ENCODE measurements around the gene CFAP161. TPM values are rescaled to one million over a fixed set of nuclear protein-coding genes. Genes with fewer than 3 reads are reported as not detected.

The CFAP161 gene, protein sequence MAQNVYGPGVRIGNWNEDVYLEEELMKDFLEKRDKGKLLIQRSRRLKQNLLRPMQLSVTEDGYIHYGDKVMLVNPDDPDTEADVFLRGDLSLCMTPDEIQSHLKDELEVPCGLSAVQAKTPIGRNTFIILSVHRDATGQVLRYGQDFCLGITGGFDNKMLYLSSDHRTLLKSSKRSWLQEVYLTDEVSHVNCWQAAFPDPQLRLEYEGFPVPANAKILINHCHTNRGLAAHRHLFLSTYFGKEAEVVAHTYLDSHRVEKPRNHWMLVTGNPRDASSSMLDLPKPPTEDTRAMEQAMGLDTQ
- total RNA-seq (0.49 TPM), polyA plus RNA-seq (not detected)

DNA sequence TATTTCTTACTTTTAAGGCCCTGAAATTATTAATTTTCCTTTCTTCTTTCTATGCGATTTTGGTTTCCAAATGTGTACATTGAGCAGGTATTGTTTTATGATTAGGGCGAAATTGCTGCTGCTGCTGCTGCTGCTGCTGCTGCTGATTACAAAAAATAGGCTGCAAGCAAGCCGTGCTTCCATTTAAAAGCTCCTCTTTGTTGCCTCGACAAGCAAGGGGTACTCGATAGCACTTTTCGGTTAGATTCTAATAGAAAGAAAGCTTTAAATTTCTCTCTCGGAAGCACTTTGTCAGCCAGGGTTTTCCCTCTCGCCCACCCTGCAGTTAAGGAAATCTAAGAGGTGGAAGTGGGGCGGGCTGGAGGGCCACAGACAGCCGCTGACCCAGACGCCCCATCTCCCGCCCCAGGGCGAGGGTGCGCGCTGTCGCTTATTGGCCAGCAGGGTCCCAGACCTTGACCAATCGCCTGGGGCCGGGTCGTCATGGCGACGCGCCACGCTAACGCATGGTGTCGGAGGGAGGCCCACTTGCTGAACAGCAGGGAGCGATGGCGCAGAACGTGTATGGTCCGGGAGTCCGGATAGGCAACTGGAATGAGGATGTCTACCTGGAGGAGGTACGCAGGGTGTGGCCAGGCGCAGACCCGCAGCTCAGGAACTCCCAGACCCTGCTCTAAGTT is at the start of gene CFAP161:
Gene CFAP161 (plus strand): TSS at position 489 of the 680 bp plus-strand sequence. CDS start 60 bp downstream, at position 549.
- Histone ChIP-seq H3K9me3 (ENCODE audit: control insufficient read depth in 2 of 2, low read length in 2 of 2) (no peaks in the 10 kb centered on the region), H3K4me1 (ENCODE audit: control insufficient read depth, insufficient read depth, low read length, poor library complexity, severe bottlenecking) (no peaks in the 10 kb centered on the region), H3K27ac (ENCODE audit: insufficient read depth, low read length, poor library complexity, severe bottlenecking) (no peak within 1 kb of the TSS), H3K27me3 (ENCODE audit: control insufficient read depth, insufficient read depth, low read length) (peaks cover 29% of the 10 kb centered on the region), H3K36me3 (ENCODE audit: control insufficient read depth, insufficient read depth, low read length) (no peaks in the 10 kb centered on the region), H3K4me3 (ENCODE audit: low read depth, low read length) (no peak within 1 kb of the TSS)
- H3K27me3 Mint-ChIP-seq = peaks cover 63% of the 10 kb centered on the region
- peaks cover 0 to 6% (median 0%) of the 10 kb centered on the region in 7 donors for H3K9me3 Mint-ChIP-seq
- H3K4me1 Mint-ChIP-seq = peaks cover 0 to 11% (median 4%) of the 10 kb centered on the region in 4 donors
- H3K36me3 Mint-ChIP-seq = no peaks in the 10 kb centered on the region
- no peak for ATAC-seq (ENCODE audit: low read depth in 2 of 2)
- peak within 1 kb of the TSS in 2 of 4 donors; percentile 58 to 78 for H3K4me3 Mint-ChIP-seq
- H3K27ac Mint-ChIP-seq = no peak within 1 kb of the TSS
- DNase-seq = no peak

GRCh38 chr15:81084716-81085115 is 49.4 kb upstream of the CFAP161 start:
- Histone ChIP-seq H3K4me1 (ENCODE audit: control insufficient read depth, insufficient read depth, low read length, poor library complexity, severe bottlenecking) (no peaks in the 10 kb centered on the region), H3K27me3 (ENCODE audit: control insufficient read depth, insufficient read depth, low read length) (peaks cover 9% of the 10 kb centered on the region), H3K27ac (ENCODE audit: insufficient read depth, low read length, poor library complexity, severe bottlenecking) (no peak overlapping the region), H3K36me3 (ENCODE audit: control insufficient read depth, insufficient read depth, low read length) (no peaks in the 10 kb centered on the region), H3K9me3 (ENCODE audit: control insufficient read depth in 2 of 2, low read length in 2 of 2) (no peaks in the 10 kb centered on the region), H3K4me3 (ENCODE audit: low read depth, low read length) (no peak overlapping the region)
- Mint-ChIP-seq H3K27me3 (peaks cover 3% of the 10 kb centered on the region), H3K27ac (no peak overlapping the region), H3K9me3 (peaks cover 0 to 3% (median 0%) of the 10 kb centered on the region in 7 donors), H3K4me1 (peaks cover 0 to 6% (median 0%) of the 10 kb centered on the region in 4 donors), H3K4me3 (no peak overlapping the region), H3K36me3 (no peaks in the 10 kb centered on the region)
- DNase-seq (no peak), ATAC-seq (ENCODE audit: low read depth in 2 of 2) (no peak)

DNA sequence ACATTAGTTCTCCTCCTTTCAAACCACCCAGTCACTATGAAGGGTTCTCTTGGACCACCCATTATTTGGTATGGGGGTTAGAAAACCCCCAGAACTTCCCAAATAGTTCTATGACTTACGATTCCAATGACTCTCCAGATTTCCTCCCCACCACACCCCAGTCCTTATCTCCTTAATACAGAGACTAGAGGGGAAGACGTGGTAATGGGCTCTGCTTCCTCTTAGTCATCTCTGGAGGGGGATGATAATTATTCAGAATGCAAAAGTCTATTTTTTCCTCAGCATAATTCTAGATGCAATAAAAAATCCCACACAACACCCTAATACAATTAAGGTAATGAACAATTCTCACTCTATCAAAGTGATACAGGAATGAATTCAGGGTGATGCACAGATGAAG is 48.9 kb upstream of the CFAP161 start:
- Mint-ChIP-seq H3K27ac (no peak overlapping the region), H3K27me3 (peaks cover 7% of the 10 kb centered on the region), H3K9me3 (peaks cover 0 to 3% (median 0%) of the 10 kb centered on the region in 7 donors), H3K4me3 (no peak overlapping the region), H3K4me1 (peaks cover 0 to 6% (median 0%) of the 10 kb centered on the region in 4 donors), H3K36me3 (no peaks in the 10 kb centered on the region)
- DNase-seq (no peak), ATAC-seq (ENCODE audit: low read depth in 2 of 2) (no peak)
- H3K9me3 ChIP-seq (ENCODE audit: control insufficient read depth in 2 of 2, low read length in 2 of 2) = no peaks in the 10 kb centered on the region
- H3K4me3 ChIP-seq (ENCODE audit: low read depth, low read length) = no peak overlapping the region
- H3K27ac ChIP-seq (ENCODE audit: insufficient read depth, low read length, poor library complexity, severe bottlenecking) = no peak overlapping the region
- peaks cover 7% of the 10 kb centered on the region for H3K27me3 ChIP-seq (ENCODE audit: control insufficient read depth, insufficient read depth, low read length)
- no peaks in the 10 kb centered on the region for H3K36me3 ChIP-seq (ENCODE audit: control insufficient read depth, insufficient read depth, low read length)
- H3K4me1 ChIP-seq (ENCODE audit: control insufficient read depth, insufficient read depth, low read length, poor library complexity, severe bottlenecking) = no peaks in the 10 kb centered on the region

GRCh38 chr15:81085898-81086297 is 48.2 kb upstream of the CFAP161 start:
- no peaks in the 10 kb centered on the region for H3K36me3 ChIP-seq (ENCODE audit: control insufficient read depth, insufficient read depth, low read length)
- H3K9me3 Mint-ChIP-seq = peaks cover 0 to 3% (median 0%) of the 10 kb centered on the region in 7 donors
- H3K4me3 ChIP-seq (ENCODE audit: low read depth, low read length) = no peak overlapping the region
- DNase-seq = peak in 1 of 3 donors; percentile 36
- H3K4me1 Mint-ChIP-seq = peaks cover 0 to 6% (median 0%) of the 10 kb centered on the region in 4 donors
- no peaks in the 10 kb centered on the region for H3K4me1 ChIP-seq (ENCODE audit: control insufficient read depth, insufficient read depth, low read length, poor library complexity, severe bottlenecking)
- peaks cover 7% of the 10 kb centered on the region for H3K27me3 ChIP-seq (ENCODE audit: control insufficient read depth, insufficient read depth, low read length)
- no peaks in the 10 kb centered on the region for H3K9me3 ChIP-seq (ENCODE audit: control insufficient read depth in 2 of 2, low read length in 2 of 2)
- H3K27ac ChIP-seq (ENCODE audit: insufficient read depth, low read length, poor library complexity, severe bottlenecking) = no peak overlapping the region
- no peaks in the 10 kb centered on the region for H3K36me3 Mint-ChIP-seq
- H3K27ac Mint-ChIP-seq = no peak overlapping the region
- H3K4me3 Mint-ChIP-seq = no peak overlapping the region
- no peak for ATAC-seq (ENCODE audit: low read depth in 2 of 2)
- H3K27me3 Mint-ChIP-seq = peaks cover 10% of the 10 kb centered on the region

DNA sequence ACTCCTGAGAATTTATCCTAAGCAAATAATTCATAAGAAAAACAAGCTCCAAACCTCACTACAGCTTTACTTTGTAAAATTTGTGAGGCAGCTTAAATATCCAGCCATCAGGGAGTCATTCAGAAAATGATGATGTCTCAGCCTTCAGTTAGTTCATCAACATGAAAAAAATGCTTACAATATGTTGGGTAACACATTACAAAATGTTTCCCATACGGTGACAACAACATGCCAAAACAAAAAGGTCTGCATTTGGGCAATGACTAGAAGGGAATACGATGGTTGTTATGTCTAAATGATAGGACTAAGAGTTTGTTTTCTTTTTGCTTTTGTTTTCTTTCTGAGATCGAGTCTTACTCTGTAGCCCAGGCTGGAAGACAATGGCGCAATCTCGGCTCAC is 47.0 kb upstream of the CFAP161 start:
- no peak overlapping the region for H3K27ac Mint-ChIP-seq
- no peak overlapping the region for H3K4me3 Mint-ChIP-seq
- no peak overlapping the region for H3K4me3 ChIP-seq (ENCODE audit: low read depth, low read length)

GRCh38 chr15:81087694-81088093 is 46.4 kb upstream of the CFAP161 start:
- DNase-seq (no peak), ATAC-seq (ENCODE audit: low read depth in 2 of 2) (no peak)
- Histone ChIP-seq H3K4me1 (ENCODE audit: control insufficient read depth, insufficient read depth, low read length, poor library complexity, severe bottlenecking) (no peaks in the 10 kb centered on the region), H3K9me3 (ENCODE audit: control insufficient read depth in 2 of 2, low read length in 2 of 2) (no peaks in the 10 kb centered on the region), H3K36me3 (ENCODE audit: control insufficient read depth, insufficient read depth, low read length) (no peaks in the 10 kb centered on the region), H3K27ac (ENCODE audit: insufficient read depth, low read length, poor library complexity, severe bottlenecking) (no peak overlapping the region), H3K4me3 (ENCODE audit: low read depth, low read length) (no peak overlapping the region), H3K27me3 (ENCODE audit: control insufficient read depth, insufficient read depth, low read length) (peaks cover 14% of the 10 kb centered on the region)
- Mint-ChIP-seq H3K27ac (no peak overlapping the region), H3K36me3 (no peaks in the 10 kb centered on the region), H3K4me3 (no peak overlapping the region), H3K4me1 (peaks cover 0 to 6% (median 0%) of the 10 kb centered on the region in 4 donors), H3K27me3 (peaks cover 10% of the 10 kb centered on the region), H3K9me3 (peaks cover 0 to 3% (median 0%) of the 10 kb centered on the region in 7 donors)

More for the DNA sequence above, 47.0 kb upstream of the CFAP161 start:
- no peak overlapping the region for H3K27ac ChIP-seq (ENCODE audit: insufficient read depth, low read length, poor library complexity, severe bottlenecking)
- no peaks in the 10 kb centered on the region for H3K9me3 ChIP-seq (ENCODE audit: control insufficient read depth in 2 of 2, low read length in 2 of 2)
- no peaks in the 10 kb centered on the region for H3K4me1 ChIP-seq (ENCODE audit: control insufficient read depth, insufficient read depth, low read length, poor library complexity, severe bottlenecking)
- H3K4me1 Mint-ChIP-seq = peaks cover 0 to 6% (median 0%) of the 10 kb centered on the region in 4 donors
- H3K36me3 ChIP-seq (ENCODE audit: control insufficient read depth, insufficient read depth, low read length) = no peaks in the 10 kb centered on the region
- peaks cover 10% of the 10 kb centered on the region for H3K27me3 Mint-ChIP-seq
- ATAC-seq (ENCODE audit: low read depth in 2 of 2) (no peak), DNase-seq (no peak)
- H3K9me3 Mint-ChIP-seq = peaks cover 0 to 3% (median 0%) of the 10 kb centered on the region in 7 donors
- H3K36me3 Mint-ChIP-seq = no peaks in the 10 kb centered on the region
- peaks cover 9% of the 10 kb centered on the region for H3K27me3 ChIP-seq (ENCODE audit: control insufficient read depth, insufficient read depth, low read length)

DNA sequence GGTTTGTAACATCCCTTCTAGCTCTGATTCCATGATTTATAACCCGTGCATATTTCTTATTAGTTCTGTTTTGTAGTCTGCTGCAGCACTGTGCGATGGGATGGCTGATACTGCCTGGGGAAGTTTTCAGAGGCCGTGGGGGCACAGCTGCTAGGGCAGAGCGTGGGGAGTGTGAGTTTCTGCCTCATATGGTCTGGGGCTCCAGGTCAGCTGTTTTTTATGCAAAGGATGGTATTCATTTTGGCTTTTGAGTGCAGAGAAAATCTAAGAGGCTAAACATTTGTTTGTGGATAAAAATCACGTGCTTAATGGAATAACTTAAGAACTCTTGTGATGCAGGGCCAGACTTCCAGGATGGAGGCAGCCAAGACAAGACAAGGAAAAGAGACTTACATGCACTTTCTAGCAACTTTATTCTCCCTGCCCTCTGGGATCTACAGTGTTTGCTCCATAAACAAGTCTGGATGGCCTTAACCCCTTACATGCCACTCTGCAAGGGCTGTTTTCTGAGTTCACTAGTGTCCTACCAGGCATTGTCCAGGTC is 45.5 kb upstream of the CFAP161 start:
- ATAC-seq (ENCODE audit: low read depth in 2 of 2) (no peak), DNase-seq (no peak)
- H3K36me3 ChIP-seq (ENCODE audit: control insufficient read depth, insufficient read depth, low read length) = no peaks in the 10 kb centered on the region
- H3K4me1 Mint-ChIP-seq = peaks cover 0 to 6% (median 0%) of the 10 kb centered on the region in 4 donors
- no peaks in the 10 kb centered on the region for H3K9me3 ChIP-seq (ENCODE audit: control insufficient read depth in 2 of 2, low read length in 2 of 2)
- H3K27ac ChIP-seq (ENCODE audit: insufficient read depth, low read length, poor library complexity, severe bottlenecking) = no peak overlapping the region
- H3K27me3 Mint-ChIP-seq = peaks cover 10% of the 10 kb centered on the region
- H3K27ac Mint-ChIP-seq = peak overlapping the region in 1 of 3 donors; percentile 12
- H3K4me3 ChIP-seq (ENCODE audit: low read depth, low read length) = no peak overlapping the region
- H3K4me1 ChIP-seq (ENCODE audit: control insufficient read depth, insufficient read depth, low read length, poor library complexity, severe bottlenecking) = no peaks in the 10 kb centered on the region
- H3K4me3 Mint-ChIP-seq = no peak overlapping the region
- no peaks in the 10 kb centered on the region for H3K36me3 Mint-ChIP-seq
- peaks cover 0 to 3% (median 0%) of the 10 kb centered on the region in 7 donors for H3K9me3 Mint-ChIP-seq
- H3K27me3 ChIP-seq (ENCODE audit: control insufficient read depth, insufficient read depth, low read length) = peaks cover 14% of the 10 kb centered on the region

All from CD4-positive, CD25-positive, alpha-beta regulatory T cell (primary cell).